DMS 273 (cell line): ENCODE data around the gene DNAJC30.

Experiments used
- DNase-seq: peaks from one replicate; lab custom pipeline; 2025; ENCODE audit not compliant: unreplicated experiment; lab: John Stamatoyannopoulos, UW

DNAJC30 gene

GRCh38 chr7:73649576-73649975 is 33.7 kb downstream of the DNAJC30 start:
- DNase-seq = no peak

- DNase-seq = no peak
Measured at GRCh38 chr7:73648593-73649332, 34.5 kb downstream of the DNAJC30 start.

- peak; percentile 82 for DNase-seq
Measured at GRCh38 chr7:73647725-73648592, 35.3 kb downstream of the DNAJC30 start.

DNA sequence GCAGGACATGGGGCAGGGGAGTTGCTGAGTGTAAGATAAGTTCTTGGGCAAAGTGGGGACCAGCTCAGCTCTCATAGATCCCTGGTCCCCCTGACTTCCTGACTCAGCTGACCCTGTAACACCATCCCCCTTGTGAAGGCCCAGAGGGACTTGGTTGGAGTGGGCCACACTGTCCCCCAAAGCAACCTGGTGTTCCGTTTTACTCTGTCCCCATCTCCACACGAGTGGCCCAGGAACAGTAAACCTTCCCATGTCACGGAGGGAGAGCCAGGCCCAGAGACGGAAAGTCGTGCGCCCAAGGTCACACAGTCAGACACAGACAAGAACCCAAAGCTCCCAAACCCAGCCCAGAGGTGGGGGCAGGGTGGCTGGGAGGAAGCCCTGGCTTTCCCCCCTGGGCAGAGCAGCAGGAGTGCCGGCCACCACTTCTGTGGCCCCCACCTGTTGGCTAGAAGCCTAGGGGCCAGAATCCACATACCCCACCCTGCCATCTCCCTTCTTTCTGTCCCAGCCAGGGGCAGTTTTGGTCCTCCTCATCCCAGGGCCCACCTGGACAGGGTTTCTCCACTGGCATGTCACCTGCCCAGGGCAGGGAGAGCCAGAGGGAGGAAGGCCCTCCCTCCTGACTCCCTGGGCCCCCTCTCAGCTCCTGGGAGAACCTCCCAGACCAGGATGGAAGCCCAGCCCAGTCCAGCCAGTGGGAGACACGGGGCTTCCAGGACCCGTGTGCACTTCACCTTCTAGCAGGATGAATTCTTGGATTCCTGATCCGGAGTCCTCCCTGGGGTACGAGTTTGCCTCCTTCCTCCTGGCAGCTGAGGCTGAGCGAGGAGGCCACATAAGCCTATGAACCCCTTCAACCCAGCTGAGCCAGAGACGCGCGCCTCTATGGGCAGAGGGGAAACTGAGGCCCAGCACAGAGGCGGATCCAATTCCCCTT is 36.2 kb downstream of the DNAJC30 start:
- DNase-seq = no peak

- DNase-seq = no peak
Measured at GRCh38 chr7:73645643-73646174, 37.5 kb downstream of the DNAJC30 start.

DNA sequence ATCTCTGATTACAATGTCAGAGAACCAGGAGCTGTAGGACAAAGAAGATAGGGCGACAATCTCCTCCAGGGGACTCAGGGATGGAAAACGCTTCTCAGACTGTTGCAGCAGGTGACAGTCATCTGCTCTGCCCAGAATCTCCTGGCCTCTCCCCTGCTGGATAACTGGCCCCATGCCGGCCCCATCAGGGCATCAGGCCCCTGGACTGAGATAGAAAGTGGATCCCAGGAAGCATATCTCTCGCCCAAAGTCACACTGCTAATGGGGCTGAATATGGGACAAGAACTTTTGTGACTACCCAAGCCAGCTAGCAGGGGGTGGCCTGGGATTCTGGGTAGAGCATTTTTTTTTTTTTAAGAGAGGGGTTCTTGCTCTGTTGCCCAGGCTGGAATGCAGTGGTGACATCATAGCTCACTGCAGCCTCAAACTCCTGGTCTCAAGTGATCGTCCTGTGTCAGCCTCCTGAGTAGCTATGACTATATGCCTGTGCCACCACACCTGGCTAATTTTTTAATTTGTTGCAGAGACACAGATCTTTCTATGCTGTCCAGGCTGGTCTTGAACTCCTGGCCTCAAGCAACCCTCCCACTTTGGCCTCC is 38.5 kb downstream of the DNAJC30 start:
- DNase-seq = no peak

DNA sequence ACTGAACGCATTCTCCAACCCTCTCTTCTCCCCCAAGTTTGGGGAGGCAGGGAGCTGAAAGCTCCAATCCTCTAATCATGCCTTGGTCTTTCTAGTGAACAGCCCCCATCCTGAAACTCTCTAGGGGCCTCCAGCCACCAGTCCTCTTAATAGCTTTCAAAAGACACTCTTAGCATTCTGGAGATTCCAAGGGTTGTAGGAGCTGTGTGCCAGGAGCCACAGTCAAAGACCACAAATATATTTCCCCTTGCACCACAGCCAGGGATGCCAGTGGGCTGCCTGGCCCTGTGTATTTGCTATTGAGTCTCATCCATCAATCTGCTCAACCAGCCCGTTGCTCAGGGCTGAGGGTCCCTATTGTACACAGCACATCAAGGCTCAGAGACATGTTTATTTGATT is 40.4 kb downstream of the DNAJC30 start:
- no peak for DNase-seq

DNA sequence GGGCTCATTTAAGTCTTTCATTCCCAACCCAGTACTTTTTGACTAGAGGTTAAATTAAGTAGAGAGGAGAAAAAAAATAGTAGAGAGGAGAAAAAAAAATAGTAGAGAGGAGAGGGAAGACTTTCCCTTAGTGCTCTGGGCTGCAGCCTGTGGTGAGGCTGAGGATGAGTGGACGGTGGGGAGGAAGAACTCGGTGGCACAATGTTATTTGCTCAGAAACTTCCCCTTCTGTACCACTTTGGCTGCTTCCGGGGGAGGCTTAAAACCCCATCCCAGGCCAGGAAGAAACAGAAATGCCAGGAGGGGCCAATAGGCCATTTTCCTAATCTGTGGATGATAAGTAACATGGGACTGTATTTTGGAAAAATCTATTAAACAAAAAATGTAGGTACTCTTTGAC is 44.3 kb downstream of the DNAJC30 start:
- DNase-seq = no peak

- no peak for DNase-seq
Measured at GRCh38 chr7:73635428-73636200, 47.6 kb downstream of the DNAJC30 start.

GRCh38 chr7:73633844-73634243 is 49.4 kb downstream of the DNAJC30 start:
- no peak for DNase-seq

- DNase-seq = no peak
Measured at GRCh38 chr7:73633323-73633722, 49.9 kb downstream of the DNAJC30 start.

DNA sequence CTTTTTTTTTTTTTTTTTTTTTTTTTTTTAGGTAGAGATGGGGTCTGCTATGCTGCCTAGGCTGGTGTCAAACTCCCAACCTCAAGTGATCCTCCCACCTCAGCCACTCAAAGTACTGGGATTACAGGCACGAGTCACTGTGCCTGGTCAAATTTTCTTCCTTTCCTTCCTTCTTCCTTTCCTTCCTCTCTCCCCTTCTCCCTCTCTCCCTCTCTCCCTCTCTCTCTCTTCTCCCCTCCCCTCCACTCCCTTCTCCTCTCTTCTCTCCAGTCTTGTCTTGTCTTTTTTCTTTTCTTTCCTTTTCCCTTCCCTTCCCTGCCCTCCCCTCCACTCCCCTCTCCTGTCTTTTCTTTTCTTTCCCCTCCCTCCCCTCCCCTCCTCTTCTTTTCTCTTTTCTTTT is 51.7 kb downstream of the DNAJC30 start:
- DNase-seq = no peak
